Effector memory CD8-positive, alpha-beta T cell (primary cell): ENCODE measurements around the gene CD151.
A peak's percentile ranks its signal among the peaks of the same experiment; 100 is the strongest.

Experiments
- ATAC-seq: fragments of 150-1000 bp; cut with Tn5 transposase; replicated peaks from 2 replicates; pipeline ENCODE4 v1.10.0; 2021; ENCODE audit warnings: mild to moderate bottlenecking, moderate library complexity
- DNase-seq, 3 experiments: peaks; one replicate each; pipeline ENCODE4 v3.0.0; 2021
- H3K27ac Mint-ChIP-seq, 2 donors: one replicate each; pipeline ENCODE4 v1.8.0; 2022; ENCODE audit warnings: mild to moderate bottlenecking in 2 of 2, mixed read lengths in 2 of 2, moderate library complexity in 2 of 2
- H3K27me3 Mint-ChIP-seq, 2 donors: one replicate each; pipeline ENCODE4 v1.8.0; 2022; ENCODE audit warnings: mixed read lengths in 2 of 2
- H3K36me3 Mint-ChIP-seq: one replicate; pipeline ENCODE4 v1.8.0; 2022; ENCODE audit warnings: mild to moderate bottlenecking, moderate library complexity, mixed read lengths; ENCODE audit not compliant: insufficient read depth
- H3K4me1 Mint-ChIP-seq, 2 donors: one replicate each; pipeline ENCODE4 v1.8.0; 2022; ENCODE audit warnings: low read depth in 2 of 2, mixed read lengths in 2 of 2
- H3K4me3 Mint-ChIP-seq, 2 donors: one replicate each; pipeline ENCODE4 v1.8.0; 2022; ENCODE audit warnings: mild to moderate bottlenecking in 2 of 2, mixed read lengths in 2 of 2, moderate library complexity in 2 of 2
- H3K9me3 Mint-ChIP-seq, 2 donors: one replicate each; pipeline ENCODE4 v1.8.0; 2022; ENCODE audit warnings: mixed read lengths in 2 of 2

CD151 gene

GRCh38 chr11:813456-814096 is 19.2 kb upstream of the CD151 start:
- H3K27ac Mint-ChIP-seq: no peak overlapping the region
- ATAC-seq (no peak), DNase-seq (no peak)
- H3K4me3 Mint-ChIP-seq: no peak overlapping the region
- H3K9me3 Mint-ChIP-seq: no peaks in the 10 kb centered on the region
- peaks cover 24 to 27% of the 10 kb centered on the region in 2 donors for H3K4me1 Mint-ChIP-seq
- no peaks in the 10 kb centered on the region for H3K27me3 Mint-ChIP-seq
- peaks cover 37% of the 10 kb centered on the region for H3K36me3 Mint-ChIP-seq

- Mint-ChIP-seq H3K27ac (no peak overlapping the region), H3K9me3 (no peaks in the 10 kb centered on the region), H3K4me1 (peaks cover 14 to 19% of the 10 kb centered on the region in 2 donors), H3K36me3 (peaks cover 34% of the 10 kb centered on the region), H3K4me3 (no peak overlapping the region), H3K27me3 (no peaks in the 10 kb centered on the region)
- ATAC-seq: no peak
- no peak for DNase-seq
These were observed 16.9 kb upstream of the CD151 start for GRCh38 chr11:815675-816432.

GRCh38 chr11:816433-816779 is 16.3 kb upstream of the CD151 start:
- Mint-ChIP-seq H3K9me3 (no peaks in the 10 kb centered on the region), H3K27me3 (no peaks in the 10 kb centered on the region), H3K4me1 (peaks cover 12 to 19% of the 10 kb centered on the region in 2 donors), H3K27ac (no peak overlapping the region), H3K36me3 (peaks cover 34% of the 10 kb centered on the region), H3K4me3 (no peak overlapping the region)
- no peak for ATAC-seq
- no peak for DNase-seq

GRCh38 chr11:818396-819128 is 14.2 kb upstream of the CD151 start, which contains the start of gene PNPLA2:
TSS of gene PNPLA2 (plus strand) at chr11:818914. CDS start at chr11:819719, 805 bp downstream.
- Mint-ChIP-seq H3K9me3 (no peaks in the 10 kb centered on the region), H3K4me3 (peak within 1 kb of the TSS; percentile 83 to 86), H3K27ac (peak within 1 kb of the TSS; percentile 80 to 89), H3K4me1 (peaks cover 5 to 11% of the 10 kb centered on the region in 2 donors), H3K27me3 (no peaks in the 10 kb centered on the region), H3K36me3 (peaks cover 40% of the 10 kb centered on the region)
- no peak for DNase-seq
- no peak for ATAC-seq

- DNase-seq: peak; percentile 89 to 90 (median 90)
- ATAC-seq: peak; percentile 71
- Mint-ChIP-seq H3K27me3 (no peaks in the 10 kb centered on the region), H3K4me3 (peak overlapping the region; percentile 83 to 86), H3K4me1 (peaks cover 5 to 11% of the 10 kb centered on the region in 2 donors), H3K27ac (peak overlapping the region; percentile 80 to 89), H3K36me3 (peaks cover 40% of the 10 kb centered on the region), H3K9me3 (no peaks in the 10 kb centered on the region)
These were observed 13.4 kb upstream of the CD151 start for GRCh38 chr11:819129-819931.

- peak; percentile 77 for ATAC-seq
- H3K27ac Mint-ChIP-seq: peak overlapping the region; percentile 80 to 89
- DNase-seq: peak; percentile 93 to 97 (median 96)
- no peaks in the 10 kb centered on the region for H3K27me3 Mint-ChIP-seq
- peaks cover 5 to 11% of the 10 kb centered on the region in 2 donors for H3K4me1 Mint-ChIP-seq
- H3K36me3 Mint-ChIP-seq: peaks cover 42% of the 10 kb centered on the region
- H3K4me3 Mint-ChIP-seq: peak overlapping the region; percentile 83 to 86
- no peaks in the 10 kb centered on the region for H3K9me3 Mint-ChIP-seq
These were observed 12.7 kb upstream of the CD151 start for GRCh38 chr11:819943-820649.

- DNase-seq: no peak
- Mint-ChIP-seq H3K9me3 (no peaks in the 10 kb centered on the region), H3K27ac (peak overlapping the region in 1 of 2 donors; percentile 60)
These were observed 11.9 kb upstream of the CD151 start for GRCh38 chr11:820655-821511.

GRCh38 chr11:821512-822371 is 11.0 kb upstream of the CD151 start:
- Mint-ChIP-seq H3K4me3 (peak overlapping the region; percentile 37 to 86), H3K9me3 (no peaks in the 10 kb centered on the region)
- no peak for DNase-seq

More at GRCh38 chr11:820655-821511, 11.9 kb upstream of the CD151 start:
- no peak for ATAC-seq
- H3K4me1 Mint-ChIP-seq: peaks cover 5 to 11% of the 10 kb centered on the region in 2 donors
- H3K36me3 Mint-ChIP-seq: peaks cover 50% of the 10 kb centered on the region
- peak overlapping the region; percentile 83 to 86 for H3K4me3 Mint-ChIP-seq
- H3K27me3 Mint-ChIP-seq: no peaks in the 10 kb centered on the region

GRCh38 chr11:823441-824291 is 9.1 kb upstream of the CD151 start:
- DNase-seq: no peak
- Mint-ChIP-seq H3K4me3 (peak overlapping the region in 1 of 2 donors; percentile 34), H3K36me3 (peaks cover 57% of the 10 kb centered on the region), H3K9me3 (no peaks in the 10 kb centered on the region), H3K27me3 (peaks cover 6 to 15% of the 10 kb centered on the region in 2 donors), H3K27ac (peak overlapping the region in 1 of 2 donors; percentile 70), H3K4me1 (peaks cover 14 to 19% of the 10 kb centered on the region in 2 donors)
- ATAC-seq: no peak

More at GRCh38 chr11:821512-822371, 11.0 kb upstream of the CD151 start:
- H3K36me3 Mint-ChIP-seq: peaks cover 53% of the 10 kb centered on the region
- H3K27me3 Mint-ChIP-seq: no peaks in the 10 kb centered on the region
- H3K4me1 Mint-ChIP-seq: peaks cover 9 to 11% of the 10 kb centered on the region in 2 donors
- no peak for ATAC-seq
- H3K27ac Mint-ChIP-seq: peak overlapping the region in 1 of 2 donors; percentile 29

GRCh38 chr11:824292-824880 is 8.4 kb upstream of the CD151 start:
- no peaks in the 10 kb centered on the region for H3K9me3 Mint-ChIP-seq
- H3K4me3 Mint-ChIP-seq: no peak overlapping the region
- DNase-seq: no peak
- H3K36me3 Mint-ChIP-seq: peaks cover 55% of the 10 kb centered on the region
- H3K27me3 Mint-ChIP-seq: peaks cover 6 to 22% of the 10 kb centered on the region in 2 donors
- peak overlapping the region in 1 of 2 donors; percentile 70 for H3K27ac Mint-ChIP-seq
- H3K4me1 Mint-ChIP-seq: peaks cover 14 to 23% of the 10 kb centered on the region in 2 donors
- ATAC-seq: no peak
